ENCODE data around the gene C5orf58.

DNA sequence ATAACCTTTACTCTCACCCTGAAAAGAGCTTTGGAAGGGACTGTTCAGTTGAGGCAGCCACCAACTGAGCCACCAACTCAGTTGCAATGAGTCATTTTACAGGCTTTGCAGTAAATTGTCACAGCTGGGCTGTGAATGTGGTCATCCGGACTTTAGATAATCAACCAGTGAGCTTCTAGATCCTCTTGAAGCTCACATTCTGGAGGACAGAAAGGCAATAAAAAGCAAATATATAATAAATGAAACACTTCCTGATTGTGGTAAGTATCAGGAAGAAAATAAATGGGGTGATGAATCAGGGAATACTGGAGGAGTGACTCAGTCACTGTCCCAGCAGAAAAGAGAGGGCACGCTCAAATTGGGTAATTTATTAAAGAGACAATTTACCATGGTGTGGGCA is 13.2 kb upstream of the C5orf58 start:
- TF ChIP-seq CTCF (IDR thresholded peaks at IDR 0.05) = no peak
- no peak for TF ChIP-seq POLR2A (IDR thresholded peaks at IDR 0.05)
